GM13976 (cell line): ENCODE data around the gene TIRAP.
A peak's percentile ranks its signal among the peaks of the same experiment; 100 is the strongest.

ENCODE experiments used
- DNase-seq: peaks from one replicate; pipeline ENCODE4 v3.0.0; 2012; ENCODE audit warnings: low spot score
- in situ Hi-C: fragments of 300-500 bp; cut with MboI; formaldehyde crosslinking; loops from one replicate; pipeline ENCODE4 v1.12.0; 2022; ENCODE audit warnings: low sequenced_read_pairs, mixed read lengths, inconsistent platforms; ENCODE audit not compliant: unreplicated experiment
- TF ChIP-seq, protein P1 (sequence below): IDR thresholded peaks from 2 replicates; pipeline ENCODE4 v1.5.1; 2012; ENCODE audit warnings: borderline replicate concordance, mild to moderate bottlenecking; ENCODE audit not compliant: insufficient read depth; ENCODE audit errors: extremely low read depth, missing control alignments, control extremely low read depth

TIRAP gene

DNA sequence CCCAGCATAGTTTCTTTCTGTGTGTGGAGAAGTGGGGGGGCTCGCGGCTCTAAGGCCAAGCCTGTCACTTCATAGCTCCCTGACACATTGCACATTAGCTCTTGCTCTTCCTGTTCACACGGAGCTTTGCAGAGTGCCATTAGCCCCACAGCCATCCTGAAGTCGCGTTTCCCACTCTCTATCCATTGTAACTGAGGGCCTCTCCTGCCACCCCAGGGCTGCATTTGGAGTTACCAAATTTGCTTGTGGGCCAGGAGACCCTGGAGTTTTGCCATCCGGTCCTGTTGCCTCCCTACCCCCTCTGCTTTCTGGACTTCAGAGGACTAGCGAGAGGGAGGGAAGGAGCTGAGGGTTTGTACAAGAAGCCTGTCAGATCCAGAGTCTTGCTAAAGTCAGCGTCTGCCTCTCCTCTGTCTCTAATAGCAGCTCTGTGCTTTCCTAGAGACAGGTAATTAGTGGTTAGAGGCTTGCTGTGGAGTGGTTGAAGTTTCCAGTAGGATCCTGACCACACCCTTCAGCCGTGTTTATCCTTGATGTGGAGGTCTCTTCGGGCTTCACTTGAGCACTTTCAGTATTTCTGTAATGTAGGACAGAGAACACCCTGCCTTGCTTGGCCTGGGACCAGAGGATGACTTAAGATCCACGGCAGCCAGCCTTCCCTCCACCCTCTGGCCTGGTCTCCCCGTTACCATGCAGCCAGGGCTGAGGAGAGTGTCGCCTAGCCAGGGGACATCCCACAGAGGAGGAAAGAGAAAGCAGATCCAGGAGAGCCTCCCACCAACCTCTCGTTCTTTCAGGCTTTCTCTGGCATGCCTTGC lies 35.1 kb downstream of the TIRAP start:
- TF ChIP-seq, protein P1, sequence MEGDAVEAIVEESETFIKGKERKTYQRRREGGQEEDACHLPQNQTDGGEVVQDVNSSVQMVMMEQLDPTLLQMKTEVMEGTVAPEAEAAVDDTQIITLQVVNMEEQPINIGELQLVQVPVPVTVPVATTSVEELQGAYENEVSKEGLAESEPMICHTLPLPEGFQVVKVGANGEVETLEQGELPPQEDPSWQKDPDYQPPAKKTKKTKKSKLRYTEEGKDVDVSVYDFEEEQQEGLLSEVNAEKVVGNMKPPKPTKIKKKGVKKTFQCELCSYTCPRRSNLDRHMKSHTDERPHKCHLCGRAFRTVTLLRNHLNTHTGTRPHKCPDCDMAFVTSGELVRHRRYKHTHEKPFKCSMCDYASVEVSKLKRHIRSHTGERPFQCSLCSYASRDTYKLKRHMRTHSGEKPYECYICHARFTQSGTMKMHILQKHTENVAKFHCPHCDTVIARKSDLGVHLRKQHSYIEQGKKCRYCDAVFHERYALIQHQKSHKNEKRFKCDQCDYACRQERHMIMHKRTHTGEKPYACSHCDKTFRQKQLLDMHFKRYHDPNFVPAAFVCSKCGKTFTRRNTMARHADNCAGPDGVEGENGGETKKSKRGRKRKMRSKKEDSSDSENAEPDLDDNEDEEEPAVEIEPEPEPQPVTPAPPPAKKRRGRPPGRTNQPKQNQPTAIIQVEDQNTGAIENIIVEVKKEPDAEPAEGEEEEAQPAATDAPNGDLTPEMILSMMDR, result no peak
- in situ Hi-C loops, result no loop called here
- no peak for DNase-seq

DNA sequence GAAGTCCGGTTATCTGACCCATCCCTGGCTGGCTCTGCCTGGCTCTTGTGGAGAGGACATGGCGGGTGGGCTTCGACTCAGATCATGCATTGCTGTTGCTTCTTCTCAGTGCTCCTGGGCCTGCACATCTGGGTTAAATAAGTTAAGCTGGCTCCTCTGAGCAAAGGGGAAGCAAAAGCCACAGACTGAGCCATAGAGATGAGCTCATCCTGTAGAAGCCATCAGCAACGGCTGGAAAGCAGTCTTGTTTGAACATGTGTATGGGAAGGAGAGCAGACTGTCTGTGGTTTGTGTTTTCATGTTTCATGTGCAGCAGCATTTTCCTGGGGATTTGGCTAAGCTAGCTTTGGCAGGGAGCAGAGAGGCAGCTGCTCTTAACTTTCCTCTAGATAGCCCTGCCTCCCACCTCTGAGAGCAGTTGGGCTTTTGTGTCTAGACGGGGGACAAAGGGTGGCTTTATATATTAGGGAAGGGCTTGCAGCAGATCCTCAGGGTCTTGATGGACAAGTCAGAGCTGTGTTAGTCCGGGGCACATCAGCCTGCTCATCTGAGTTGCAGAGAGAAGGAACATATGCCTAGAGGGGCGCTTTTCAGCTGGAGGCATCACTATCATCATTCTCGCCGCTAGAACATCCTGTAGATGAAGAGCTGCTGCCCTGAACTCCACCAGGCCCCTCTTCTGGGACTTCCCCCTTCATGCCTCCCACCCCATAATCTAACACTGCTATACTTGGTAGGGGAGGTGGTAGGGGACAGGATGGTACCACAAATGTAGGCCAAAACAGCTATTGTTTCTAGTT lies 35.9 kb downstream of the TIRAP start:
- TF ChIP-seq, protein P1, result no peak
- in situ Hi-C loops, result no loop called here
- peak; percentile 63 for DNase-seq

DNA sequence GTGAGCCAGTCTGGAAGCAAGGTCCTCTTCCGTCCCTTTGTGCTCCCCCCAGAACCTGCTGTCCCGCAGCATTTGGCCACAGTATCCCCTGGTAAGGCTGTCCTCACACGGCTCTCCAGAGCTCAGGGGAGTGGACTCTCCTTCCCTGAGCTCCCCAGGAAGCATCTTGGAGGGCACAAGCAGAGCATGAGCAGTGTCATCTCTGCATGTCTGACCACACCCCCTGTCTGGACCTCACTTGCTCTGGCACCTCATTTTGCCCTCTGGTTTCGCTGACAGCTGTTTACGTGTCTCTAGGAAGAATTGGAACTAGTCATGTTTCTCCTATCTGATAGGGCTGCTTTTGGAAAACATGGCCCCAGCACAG lies 36.5 kb downstream of the TIRAP start:
- no peak for DNase-seq
- TF ChIP-seq, protein P1, result no peak
- in situ Hi-C loops, result no loop called here

DNA sequence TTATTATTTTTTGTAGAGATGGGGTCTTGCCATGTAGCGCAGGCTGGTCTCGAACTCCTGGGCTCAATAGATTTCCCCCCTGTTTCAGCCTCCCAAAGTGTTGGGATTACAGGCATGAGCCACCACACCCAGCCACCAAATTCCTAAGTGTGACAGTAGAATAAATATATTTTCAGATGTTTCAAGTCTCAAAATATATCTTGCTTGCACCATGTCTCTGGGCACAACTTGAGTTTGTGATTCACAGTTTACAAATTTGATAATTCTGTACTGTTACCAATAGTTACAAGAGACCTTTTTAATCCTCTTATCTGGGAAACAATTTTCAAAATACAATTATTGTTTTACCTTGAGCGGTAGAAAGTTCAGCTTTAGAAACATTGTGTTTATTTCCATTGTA lies 40.1 kb downstream of the TIRAP start:
- no peak for DNase-seq
- TF ChIP-seq, protein P1, result no peak
- in situ Hi-C loops, result no loop called here

DNA sequence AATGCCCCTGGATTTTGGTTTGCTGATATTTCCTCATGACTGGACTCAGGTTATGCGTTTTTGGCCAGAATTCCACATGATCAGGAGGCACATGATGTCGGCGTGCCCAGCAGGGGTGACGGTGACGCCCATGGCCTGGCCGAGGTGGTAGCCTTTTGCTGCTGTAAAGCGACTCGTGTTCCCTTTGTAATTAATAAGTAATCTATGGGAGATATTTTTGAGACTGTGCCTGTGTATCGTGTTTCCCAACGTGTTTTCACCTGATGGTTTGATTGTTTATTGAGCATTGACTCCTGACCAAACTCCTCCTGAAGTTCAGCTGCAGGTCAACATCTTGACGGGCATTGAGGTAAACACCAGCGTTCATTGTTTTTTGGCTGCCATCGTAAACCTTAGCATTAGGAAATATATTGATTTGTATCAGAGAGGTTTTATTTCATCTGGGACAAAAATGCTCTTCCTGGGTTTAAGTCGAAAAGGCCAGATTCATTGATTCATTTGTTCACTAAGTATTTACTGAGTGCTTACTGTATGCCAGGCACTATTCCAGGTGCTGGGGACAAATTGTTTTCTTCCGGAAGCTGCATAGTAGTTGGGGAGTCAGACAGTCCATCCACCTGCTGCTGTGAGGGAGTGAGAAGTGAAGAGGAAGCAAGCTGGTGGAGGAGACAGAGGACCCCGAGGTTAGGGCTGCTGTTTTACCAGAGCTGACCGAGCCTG lies 44.5 kb downstream of the TIRAP start:
- TF ChIP-seq, protein P1, result no peak
- no peak for DNase-seq
- in situ Hi-C loops, result no loop called here

DNA sequence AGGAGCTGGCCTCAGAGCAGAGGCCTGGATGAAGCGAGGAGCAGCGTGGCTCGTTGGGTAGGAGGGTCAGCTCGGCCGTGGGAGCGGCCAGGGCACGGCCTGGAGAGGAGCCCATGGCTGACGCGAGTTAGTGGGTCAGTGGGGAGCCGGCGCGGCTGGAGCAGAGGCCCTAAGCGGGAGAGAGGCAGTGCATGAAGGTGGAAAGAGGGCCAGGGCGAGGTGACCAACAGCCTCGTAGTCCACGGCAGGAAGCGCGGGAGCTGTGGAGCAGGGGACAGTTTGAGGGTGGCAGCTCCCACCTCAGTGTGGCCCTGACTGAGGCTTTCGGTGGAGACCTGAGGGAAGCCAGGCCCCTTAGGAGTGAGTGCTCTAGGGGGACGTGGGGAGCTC lies 45.1 kb downstream of the TIRAP start:
- in situ Hi-C loops, result no loop called here
- DNase-seq, result no peak
- TF ChIP-seq, protein P1, result no peak
